Neural cell (in vitro differentiated cells): ENCODE measurements around the gene NCK2. TPM values are rescaled to one million over a fixed set of nuclear protein-coding genes. Genes with fewer than 3 reads are reported as not detected.

Source experiments
- H2AFZ ChIP-seq: fragments of 200-600, 300-800 bp; sonication (generic), shearing (Covaris generic); 2 replicates; pipeline ENCODE4 v1.6.0; 2014; ENCODE audit warnings: low read depth, mild to moderate bottlenecking, antibody characterized with exemption, low read length, moderate library complexity
- H3F3A ChIP-seq: fragments of 200-600 bp; shearing (Covaris generic); 2 replicates; pipeline ENCODE4 v1.6.1; 2016; ENCODE audit warnings: mild to moderate bottlenecking, moderate library complexity, mixed read lengths, antibody characterized with exemption, low read length; ENCODE audit not compliant: insufficient read depth, poor library complexity, severe bottlenecking
- H3K27ac ChIP-seq: fragments of 200-600, 300-800 bp; sonication (generic), shearing (Covaris generic); 2 replicates; pipeline ENCODE4 v1.5.1; 2014; ENCODE audit warnings: mild to moderate bottlenecking, low read length, moderate library complexity
- H3K27me3 ChIP-seq: fragments of 300-800, 200-600 bp; sonication (generic), shearing (Covaris generic); 2 replicates; pipeline ENCODE4 v1.6.0; 2014; ENCODE audit warnings: mild to moderate bottlenecking, low read depth, low read length, moderate library complexity; ENCODE audit not compliant: insufficient read depth
- H3K36me3 ChIP-seq: fragments of 300-800, 200-600 bp; sonication (generic), shearing (Covaris generic); 2 replicates; pipeline ENCODE4 v1.5.1; 2014; ENCODE audit warnings: mild to moderate bottlenecking, antibody characterized with exemption, low read length, moderate library complexity; ENCODE audit not compliant: insufficient read depth
- H3K4me2 ChIP-seq: fragments of 300-800, 200-600 bp; sonication (generic), shearing (Covaris generic); 2 replicates; pipeline ENCODE4 v1.6.0; 2014; ENCODE audit warnings: mild to moderate bottlenecking, low read length
- H3K4me3 ChIP-seq: fragments of 300-800, 200-600 bp; sonication (generic), shearing (Covaris generic); 2 replicates; pipeline ENCODE4 v1.5.1; 2014; ENCODE audit warnings: mild to moderate bottlenecking, low read length, moderate library complexity
- H3K79me2 ChIP-seq: fragments of 200-600 bp; shearing (Covaris generic); replicated peaks from 2 replicates; pipeline ENCODE4 v1.6.0; 2014; ENCODE audit warnings: mild to moderate bottlenecking, low read length, moderate library complexity; ENCODE audit not compliant: insufficient read depth
- H3K9ac ChIP-seq: fragments of 300-800, 200-600 bp; sonication (generic), shearing (Covaris generic); 2 replicates; pipeline ENCODE4 v1.6.1; 2016; ENCODE audit warnings: mild to moderate bottlenecking, low read length, mixed read lengths
- H3K9me2 ChIP-seq: fragments of 200-600 bp; shearing (Covaris generic); 2 replicates; pipeline ENCODE4 v1.6.1; 2016; ENCODE audit warnings: mild to moderate bottlenecking, low read length, mixed read lengths; ENCODE audit not compliant: insufficient read depth
- H3K9me3 ChIP-seq: fragments of 200-600, 300-800 bp; sonication (generic), shearing (Covaris generic); 2 replicates; pipeline ENCODE4 v1.6.1; 2016; ENCODE audit warnings: mild to moderate bottlenecking, mixed run types, low read length, moderate library complexity, mixed read lengths
- H4K20me1 ChIP-seq: fragments of 200-600 bp; shearing (Covaris generic); 2 replicates; pipeline ENCODE4 v1.6.1; 2016; ENCODE audit warnings: mild to moderate bottlenecking, mixed run types; ENCODE audit not compliant: insufficient read depth
- CTCF ChIP-seq: fragments of 450-650 bp; IDR thresholded peaks from 2 replicates; pipeline ENCODE4 v1.5.1; 2014; ENCODE audit warnings: antibody characterized with exemption, mild to moderate bottlenecking, moderate library complexity; ENCODE audit not compliant: poor library complexity, severe bottlenecking
- EP300 ChIP-seq: fragments of 450-650 bp; conservative IDR thresholded peaks from 2 replicates; pipeline ENCODE4 v1.6.1; 2014; ENCODE audit warnings: antibody characterized with exemption, mild to moderate bottlenecking, moderate library complexity; ENCODE audit not compliant: poor library complexity, severe bottlenecking
- EZH2 ChIP-seq: fragments of 200-600, 300-800 bp; shearing (Covaris generic), sonication (generic); IDR thresholded peaks from 2 replicates; pipeline ENCODE4 v1.6.1; 2014; ENCODE audit warnings: antibody characterized with exemption, low read length, borderline replicate concordance, mild to moderate bottlenecking; ENCODE audit not compliant: insufficient read depth, poor library complexity, severe bottlenecking
- MXI1 ChIP-seq: fragments of 450-650 bp; conservative IDR thresholded peaks from 2 replicates; pipeline ENCODE4 v1.6.1; 2014; ENCODE audit warnings: antibody characterized with exemption, mild to moderate bottlenecking; ENCODE audit not compliant: poor library complexity, severe bottlenecking
- POLR2AphosphoS5 ChIP-seq: IDR thresholded peaks from 2 replicates; pipeline ENCODE4 v1.6.1; 2012
- RAD21 ChIP-seq: fragments of 450-650 bp; conservative IDR thresholded peaks from 2 replicates; pipeline ENCODE4 v1.6.1; 2014; ENCODE audit warnings: antibody characterized with exemption, mild to moderate bottlenecking, moderate library complexity
- SMC3 ChIP-seq: fragments of 450-650 bp; conservative IDR thresholded peaks from 2 replicates; pipeline ENCODE4 v1.6.1; 2014; ENCODE audit warnings: antibody characterized with exemption, mild to moderate bottlenecking, moderate library complexity; ENCODE audit not compliant: poor library complexity
- TAF1 ChIP-seq: IDR thresholded peaks from 2 replicates; pipeline ENCODE4 v1.6.1; 2012; ENCODE audit warnings: low read depth
- polyA plus RNA-seq: library from polyadenylated mRNA; depleted of rRNA; stranded (reverse); fragments of >200 nt; gene quantifications from 2 replicates; pipeline ENCODE4 v1.2.3, GENCODE V29; 2014
- TF ChIP-seq, protein P1 (sequence below): IDR thresholded peaks from 2 replicates; pipeline ENCODE4 v1.6.1; 2012; ENCODE audit warnings: borderline replicate concordance

Gene NCK2
- polyA plus RNA-seq, 1 donor from 2014 or later: 49.4 TPM

- Histone ChIP-seq H3K36me3 (no peaks in the 10 kb centered on the region), H3K79me2 (peaks cover 73% of the 10 kb centered on the region), H3K9me3 (no peaks in the 10 kb centered on the region), H3K27ac (no peak overlapping the region), H3K27me3 (no peaks in the 10 kb centered on the region), H3F3A (no peaks in the 10 kb centered on the region), H3K9ac (no peak overlapping the region), H4K20me1 (no peaks in the 10 kb centered on the region), H3K4me3 (no peak overlapping the region), H3K9me2 (no peaks in the 10 kb centered on the region), H3K4me2 (no peak overlapping the region), H2AFZ (no peak overlapping the region)
- no peak for TF ChIP-seq RAD21
- no peak for TF ChIP-seq SMC3
- TF ChIP-seq EZH2: no peak
- no peak for TF ChIP-seq MXI1
- no peak for TF ChIP-seq CTCF
- TF ChIP-seq, protein P1, sequence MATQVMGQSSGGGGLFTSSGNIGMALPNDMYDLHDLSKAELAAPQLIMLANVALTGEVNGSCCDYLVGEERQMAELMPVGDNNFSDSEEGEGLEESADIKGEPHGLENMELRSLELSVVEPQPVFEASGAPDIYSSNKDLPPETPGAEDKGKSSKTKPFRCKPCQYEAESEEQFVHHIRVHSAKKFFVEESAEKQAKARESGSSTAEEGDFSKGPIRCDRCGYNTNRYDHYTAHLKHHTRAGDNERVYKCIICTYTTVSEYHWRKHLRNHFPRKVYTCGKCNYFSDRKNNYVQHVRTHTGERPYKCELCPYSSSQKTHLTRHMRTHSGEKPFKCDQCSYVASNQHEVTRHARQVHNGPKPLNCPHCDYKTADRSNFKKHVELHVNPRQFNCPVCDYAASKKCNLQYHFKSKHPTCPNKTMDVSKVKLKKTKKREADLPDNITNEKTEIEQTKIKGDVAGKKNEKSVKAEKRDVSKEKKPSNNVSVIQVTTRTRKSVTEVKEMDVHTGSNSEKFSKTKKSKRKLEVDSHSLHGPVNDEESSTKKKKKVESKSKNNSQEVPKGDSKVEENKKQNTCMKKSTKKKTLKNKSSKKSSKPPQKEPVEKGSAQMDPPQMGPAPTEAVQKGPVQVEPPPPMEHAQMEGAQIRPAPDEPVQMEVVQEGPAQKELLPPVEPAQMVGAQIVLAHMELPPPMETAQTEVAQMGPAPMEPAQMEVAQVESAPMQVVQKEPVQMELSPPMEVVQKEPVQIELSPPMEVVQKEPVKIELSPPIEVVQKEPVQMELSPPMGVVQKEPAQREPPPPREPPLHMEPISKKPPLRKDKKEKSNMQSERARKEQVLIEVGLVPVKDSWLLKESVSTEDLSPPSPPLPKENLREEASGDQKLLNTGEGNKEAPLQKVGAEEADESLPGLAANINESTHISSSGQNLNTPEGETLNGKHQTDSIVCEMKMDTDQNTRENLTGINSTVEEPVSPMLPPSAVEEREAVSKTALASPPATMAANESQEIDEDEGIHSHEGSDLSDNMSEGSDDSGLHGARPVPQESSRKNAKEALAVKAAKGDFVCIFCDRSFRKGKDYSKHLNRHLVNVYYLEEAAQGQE: no peak
- no peak for TF ChIP-seq EP300
- no peak for TF ChIP-seq POLR2AphosphoS5
- no peak for TF ChIP-seq TAF1
These were observed 57.2 kb downstream of the NCK2 start for GRCh38 chr2:105801961-105802360.

- no peak overlapping the region for H2AFZ ChIP-seq
- no peak overlapping the region for H3K27ac ChIP-seq
- no peaks in the 10 kb centered on the region for H3K36me3 ChIP-seq
- no peaks in the 10 kb centered on the region for H3K9me3 ChIP-seq
- H3K4me3 ChIP-seq: peak overlapping the region; percentile 45
- no peaks in the 10 kb centered on the region for H3F3A ChIP-seq
- no peak overlapping the region for H3K9ac ChIP-seq
- no peaks in the 10 kb centered on the region for H4K20me1 ChIP-seq
- H3K79me2 ChIP-seq: peaks cover 71% of the 10 kb centered on the region
- H3K9me2 ChIP-seq: no peaks in the 10 kb centered on the region
- H3K4me2 ChIP-seq: no peak overlapping the region
- no peaks in the 10 kb centered on the region for H3K27me3 ChIP-seq
- TF ChIP-seq SMC3 (no peak), CTCF (no peak), TAF1 (no peak), MXI1 (no peak), EZH2 (no peak), POLR2AphosphoS5 (no peak), EP300 (no peak), RAD21 (no peak)
- TF ChIP-seq, protein P1: no peak
These were observed 57.9 kb downstream of the NCK2 start for GRCh38 chr2:105802587-105802986.
